ENCODE data around the gene HLA-DQA1.
"Not testable (repeated sequence)": the region's sequence is repeated elsewhere in the genome, so short reads cannot be mapped to it uniquely, and the experiment has no call there.

HLA-DQA1 gene

DNA sequence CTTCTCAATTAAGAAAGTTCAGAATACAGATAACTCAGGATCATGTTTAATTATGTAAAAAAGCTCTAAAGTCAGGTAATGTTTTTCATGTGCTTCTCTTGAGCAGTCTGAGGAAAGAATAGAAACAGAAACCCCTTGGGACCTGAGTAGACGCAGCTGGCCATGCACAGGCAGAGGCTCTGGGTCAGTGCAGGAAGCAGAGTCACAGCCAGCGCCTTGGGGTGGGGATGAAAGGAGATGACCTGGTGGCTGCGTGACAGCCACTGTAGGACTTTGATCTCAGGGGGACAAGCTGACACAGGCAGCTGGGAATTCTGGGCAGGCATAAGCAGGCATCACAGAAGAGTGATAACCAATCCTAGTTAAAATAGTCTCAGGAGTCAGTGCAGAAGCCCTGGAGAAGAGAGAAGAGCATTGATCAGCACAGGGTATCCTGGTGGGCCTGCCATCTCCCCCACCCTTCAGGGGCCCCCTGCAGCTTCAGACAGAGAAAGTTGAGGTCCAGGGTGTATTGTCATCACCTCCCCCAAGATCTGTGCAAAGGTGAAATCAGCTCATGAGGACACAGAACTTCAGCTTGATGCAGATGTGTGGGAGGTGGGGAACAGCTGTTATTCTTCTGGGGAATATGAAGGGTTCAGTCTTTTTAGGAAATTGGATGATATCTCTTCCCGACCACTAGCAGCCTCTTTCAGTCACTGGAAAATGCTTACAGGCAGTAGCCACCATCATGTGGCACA, 22.8 kb downstream of the HLA-DQA1 start:
- no peak for DNase-seq

DNA sequence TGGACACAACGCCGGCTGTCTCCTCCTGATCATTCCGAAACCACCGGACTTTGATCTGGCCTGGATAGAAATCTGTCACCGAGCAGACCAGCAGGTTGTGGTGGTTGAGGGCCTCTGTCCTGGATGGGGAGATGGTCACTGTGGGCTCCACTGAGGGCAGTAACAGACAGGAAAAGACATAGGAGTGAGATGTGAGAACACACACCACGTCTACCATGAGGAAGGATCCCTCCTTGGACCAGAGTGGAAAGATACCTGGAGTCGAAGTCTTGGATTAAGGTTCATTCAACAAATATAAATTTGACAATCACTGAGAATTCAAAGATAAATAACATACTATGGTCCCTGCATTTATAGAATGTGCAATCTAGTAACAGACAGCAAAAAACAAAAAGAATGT, 24.9 kb downstream of the HLA-DQA1 start:
- no peak for DNase-seq

DNA sequence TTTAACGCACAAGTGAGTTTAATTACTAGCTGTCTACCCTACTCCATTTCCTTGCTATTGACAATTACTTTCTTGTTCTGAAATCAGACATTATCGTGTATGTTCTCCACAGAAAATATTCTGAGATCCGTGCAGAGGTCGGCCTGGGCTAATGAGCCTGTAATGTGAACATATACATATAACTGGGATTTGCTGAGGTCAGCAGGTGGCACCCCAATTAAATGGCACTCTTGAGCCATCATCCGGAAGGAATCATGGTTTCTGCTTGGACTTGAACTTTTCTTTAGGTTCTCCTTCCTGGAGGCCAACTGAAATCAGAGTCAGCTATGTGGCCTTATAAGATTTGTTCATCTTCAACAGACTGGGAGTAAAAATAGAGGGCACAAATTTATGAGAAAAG, 25.6 kb downstream of the HLA-DQA1 start:
- DNase-seq = no peak

DNA sequence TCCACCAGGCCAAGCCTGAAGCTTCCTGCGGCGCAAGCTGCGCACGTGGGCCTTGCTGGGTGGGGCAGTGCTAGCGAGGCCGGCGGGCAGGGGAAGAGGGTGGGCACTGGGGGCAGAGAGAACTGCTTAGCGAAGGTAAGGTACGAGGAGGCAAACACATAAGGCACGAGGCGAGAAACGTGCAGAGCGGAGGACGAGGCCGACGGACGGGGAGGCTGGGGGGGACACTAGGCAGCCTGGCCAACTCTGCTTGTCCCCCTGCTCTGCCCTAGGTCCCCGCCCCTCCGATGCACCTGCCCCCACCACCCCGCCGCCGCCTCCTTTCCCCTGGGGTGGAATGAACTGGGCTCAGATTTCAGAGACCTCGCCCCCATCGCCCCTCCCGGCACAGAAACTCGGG, 27.1 kb downstream of the HLA-DQA1 start:
- DNase-seq = no peak

DNA sequence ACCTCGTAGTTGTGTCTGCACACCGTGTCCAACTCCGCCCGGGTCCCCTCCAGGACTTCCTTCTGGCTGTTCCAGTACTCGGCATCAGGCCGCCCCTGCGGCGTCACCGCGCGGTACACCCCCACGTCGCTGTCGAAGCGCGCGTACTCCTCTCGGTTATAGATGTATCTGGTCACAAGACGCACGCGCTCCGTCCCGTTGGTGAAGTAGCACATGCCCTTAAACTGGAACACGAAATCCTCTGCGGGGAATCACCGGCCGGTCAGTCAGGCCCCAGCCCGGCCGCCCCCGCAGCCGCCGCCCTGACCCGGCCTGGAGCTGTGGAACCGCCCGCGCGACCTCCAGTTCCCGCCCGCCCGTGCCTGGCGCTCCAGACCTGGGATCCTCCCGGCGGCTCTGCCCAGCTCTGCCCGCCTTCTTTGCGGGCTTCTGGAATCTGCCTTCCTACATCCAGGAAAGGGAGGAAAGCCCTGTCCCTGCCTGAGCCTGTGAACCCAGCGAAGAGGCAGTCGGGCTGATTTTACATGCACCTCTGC, 27.7 kb downstream of the HLA-DQA1 start:
- no peak for DNase-seq

DNA sequence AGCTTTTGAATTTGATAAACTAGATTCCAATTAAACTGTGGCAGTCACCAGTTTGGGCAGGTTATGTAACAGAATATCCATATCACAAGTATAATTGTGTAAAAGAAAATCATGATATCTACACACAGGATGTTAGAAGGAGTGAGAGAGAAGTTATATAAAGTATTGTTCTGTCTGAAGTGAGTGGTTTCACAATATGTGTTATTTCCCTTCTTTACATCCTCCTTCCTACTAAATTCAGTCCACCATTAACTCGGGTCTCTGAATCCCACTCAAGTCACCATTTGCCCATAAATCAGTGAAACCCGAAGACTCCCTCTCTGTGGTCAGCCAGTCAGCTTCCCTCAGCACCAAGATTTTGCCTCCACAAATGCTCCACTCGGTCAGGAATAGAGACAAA, 28.5 kb downstream of the HLA-DQA1 start:
- no peak for DNase-seq

DNA sequence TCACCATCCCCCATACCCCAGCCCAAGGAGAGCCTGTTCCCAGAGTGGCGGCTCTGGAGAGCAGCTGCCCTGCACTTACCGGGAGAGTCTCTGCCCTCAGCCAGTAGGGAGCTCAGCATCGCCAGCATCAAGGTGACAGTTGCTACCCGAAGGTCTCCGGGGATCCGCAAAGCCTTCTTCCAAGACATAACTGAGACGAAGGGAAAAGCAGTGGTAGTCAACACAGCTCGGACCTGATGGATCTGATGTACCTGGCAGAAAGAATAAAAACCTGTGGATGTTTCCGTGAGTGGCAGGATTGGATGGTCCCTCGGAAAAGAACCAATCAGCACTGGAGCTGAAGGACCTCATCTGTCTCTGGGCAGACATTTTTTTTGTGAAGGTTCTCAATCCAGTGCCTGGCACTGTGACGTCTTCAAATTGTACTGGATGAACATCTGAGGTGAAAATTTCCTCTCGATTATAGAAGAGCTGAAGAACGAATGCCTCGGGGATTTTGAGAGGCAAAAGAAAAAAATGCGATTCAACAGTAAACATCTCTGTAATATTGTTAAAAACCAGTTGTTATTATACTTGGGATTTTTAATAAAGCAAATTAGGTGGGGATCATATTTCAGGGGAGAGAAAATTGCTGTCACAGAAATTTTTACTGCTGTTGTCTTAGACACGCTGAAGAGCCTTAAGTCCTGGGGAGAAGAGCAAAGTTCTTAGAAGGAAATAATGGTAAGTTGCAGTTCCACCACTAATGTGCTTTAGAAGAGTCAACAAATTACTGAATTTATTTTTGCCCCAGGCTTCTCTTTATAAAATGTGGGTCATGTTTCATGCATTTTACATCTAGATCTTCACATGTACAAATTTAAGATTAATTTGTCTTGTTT, 29.5 kb downstream of the HLA-DQA1 start, which contains the start of gene HLA-DQB1:
Gene HLA-DQB1 (minus strand): TSS at position 238 of the 881 bp plus-strand sequence. CDS start 50 bp downstream, at position 188.
- DNase-seq = no peak

DNA sequence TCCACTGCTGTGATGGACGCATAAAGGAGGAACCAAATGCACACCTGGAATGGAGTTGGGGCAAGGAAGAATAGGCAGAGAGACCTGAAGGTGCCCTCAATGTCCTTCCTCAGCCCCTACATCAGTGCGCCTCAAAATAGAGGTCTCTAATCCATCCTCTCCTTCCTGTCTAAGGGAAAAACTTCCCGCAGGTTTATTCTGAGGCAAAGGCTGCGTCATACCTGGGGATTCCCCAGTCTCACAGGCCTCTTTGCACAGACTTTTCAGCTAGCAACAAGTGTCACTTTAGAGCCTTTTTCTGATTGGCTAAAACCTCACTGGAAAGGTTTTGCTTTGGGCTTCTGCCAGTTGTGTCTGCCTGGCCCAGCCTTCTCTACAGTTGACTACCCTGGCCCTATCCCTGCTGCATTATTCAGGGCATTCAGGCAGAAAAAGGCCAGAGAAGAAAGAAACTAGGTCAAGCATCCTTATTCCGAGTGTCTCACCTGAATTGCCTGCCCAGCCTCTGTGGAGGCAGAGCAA, 31.1 kb downstream of the HLA-DQA1 start:
- DNase-seq = no peak

DNA sequence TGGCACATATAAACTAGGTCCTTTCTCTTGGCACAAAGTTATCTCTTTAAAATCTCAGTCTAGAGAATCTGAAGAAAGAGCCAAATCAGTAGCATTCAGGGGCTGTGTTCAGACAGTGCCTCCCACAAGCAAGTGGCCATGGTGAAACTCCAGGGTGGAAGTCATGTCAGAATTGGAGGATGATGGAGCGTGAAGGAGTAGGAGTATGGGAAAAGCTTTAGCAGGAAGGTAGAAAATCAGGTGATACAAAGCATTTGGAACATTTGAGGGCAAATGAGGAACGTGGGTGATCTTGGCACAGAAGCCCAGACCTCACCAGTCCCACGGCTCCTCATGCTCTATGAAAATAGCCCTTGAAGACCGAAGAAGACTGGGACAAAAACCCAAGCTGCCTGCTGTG, 32.0 kb downstream of the HLA-DQA1 start:
- no peak for DNase-seq

DNA sequence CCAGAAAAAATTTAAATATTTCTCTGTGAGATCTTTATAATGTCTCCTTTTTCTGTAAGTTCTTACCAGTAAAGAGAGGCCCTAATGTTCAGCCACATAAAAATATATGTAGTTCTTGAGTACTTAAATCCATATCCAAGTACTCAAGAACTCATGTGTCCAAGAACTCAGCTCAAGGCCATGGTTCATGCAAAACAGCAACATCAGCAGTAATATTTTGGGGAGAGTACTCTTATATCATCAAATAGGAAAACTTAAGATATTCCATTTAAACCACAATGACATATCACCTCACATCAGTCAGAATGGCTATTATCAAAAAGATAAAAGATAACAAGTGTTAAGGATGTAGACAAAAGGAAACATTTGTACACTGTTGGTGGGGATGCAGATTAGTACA, 32.7 kb downstream of the HLA-DQA1 start:
- DNase-seq = no peak

DNA sequence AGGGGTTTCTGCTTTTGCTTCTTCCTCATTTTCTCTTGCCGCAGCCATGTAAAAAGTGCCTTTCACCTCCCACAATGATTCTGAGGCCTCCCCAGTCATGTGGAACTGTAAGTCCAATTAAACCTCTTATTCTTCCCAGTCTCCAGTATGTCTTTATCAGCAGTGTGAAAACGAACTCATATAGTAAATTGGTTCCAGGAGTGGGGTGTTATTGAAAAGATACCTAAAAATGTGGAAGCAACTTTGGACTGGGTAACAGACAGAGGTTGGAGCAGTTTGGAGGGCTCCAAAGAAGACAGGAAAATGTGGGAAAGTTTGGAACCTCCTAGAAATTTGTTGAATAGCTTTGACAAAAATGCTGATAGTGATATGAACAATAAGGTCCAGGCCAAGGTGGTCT, 34.7 kb downstream of the HLA-DQA1 start:
- DNase-seq = not testable (repeated sequence)

DNA sequence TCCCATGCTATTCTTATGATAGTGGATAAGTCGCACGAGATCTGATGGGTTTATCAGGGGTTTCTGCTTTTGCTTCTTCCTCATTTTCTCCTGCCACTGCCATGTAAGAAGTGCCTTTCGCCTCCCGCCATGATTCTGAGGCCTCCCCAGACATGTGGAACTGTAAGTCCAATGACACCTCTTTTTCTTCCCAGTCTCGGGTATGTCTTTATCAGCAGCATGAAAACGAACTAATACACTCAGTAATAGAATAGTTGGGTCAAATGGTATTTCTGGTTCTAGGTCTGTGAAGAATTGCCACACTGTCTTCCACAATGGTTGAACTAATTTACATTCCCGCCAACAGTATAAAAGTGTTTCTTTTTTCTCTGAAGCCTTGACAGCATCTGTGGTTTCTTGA, 36.9 kb downstream of the HLA-DQA1 start:
- DNase-seq = not testable (repeated sequence)

DNA sequence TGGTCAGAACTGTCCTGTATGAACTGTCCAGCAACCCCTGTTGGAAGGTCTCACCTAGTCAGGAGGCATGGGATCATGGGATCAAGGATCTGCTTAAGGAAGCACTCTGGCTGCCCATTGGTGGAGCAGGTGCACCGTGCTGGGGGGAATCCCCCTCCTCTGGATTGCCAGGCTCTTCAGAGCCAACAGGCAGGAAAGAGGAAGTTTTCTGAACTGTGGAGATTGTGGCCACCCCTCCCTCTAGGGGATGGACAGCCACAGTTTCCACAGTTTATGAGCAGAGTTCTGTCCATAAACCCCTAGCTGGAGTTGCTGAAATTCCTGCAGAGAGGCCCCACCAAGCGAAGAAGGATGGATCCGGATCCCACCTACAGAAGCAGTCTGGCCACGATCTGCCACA, 42.3 kb downstream of the HLA-DQA1 start:
- DNase-seq = no peak

DNA sequence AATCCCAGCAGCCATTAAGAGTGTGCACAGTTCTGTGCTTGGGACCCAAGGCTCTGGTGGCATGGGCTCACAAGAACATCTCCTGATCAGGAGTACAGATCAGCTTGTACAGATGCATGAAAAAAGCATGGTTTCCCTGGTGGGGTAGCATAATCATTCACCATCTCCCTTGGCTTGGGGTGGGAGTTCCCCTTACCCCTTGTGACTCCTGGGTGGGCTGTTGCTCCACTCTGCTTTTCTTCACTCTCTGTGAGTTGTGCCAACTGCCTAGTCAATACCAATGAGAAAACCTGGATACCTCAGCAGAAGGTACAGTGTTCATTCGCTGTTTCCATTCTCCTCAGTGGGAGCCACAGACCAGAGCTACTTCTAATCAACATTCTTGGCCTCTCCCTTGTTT, 42.8 kb downstream of the HLA-DQA1 start:
- no peak for DNase-seq

DNA sequence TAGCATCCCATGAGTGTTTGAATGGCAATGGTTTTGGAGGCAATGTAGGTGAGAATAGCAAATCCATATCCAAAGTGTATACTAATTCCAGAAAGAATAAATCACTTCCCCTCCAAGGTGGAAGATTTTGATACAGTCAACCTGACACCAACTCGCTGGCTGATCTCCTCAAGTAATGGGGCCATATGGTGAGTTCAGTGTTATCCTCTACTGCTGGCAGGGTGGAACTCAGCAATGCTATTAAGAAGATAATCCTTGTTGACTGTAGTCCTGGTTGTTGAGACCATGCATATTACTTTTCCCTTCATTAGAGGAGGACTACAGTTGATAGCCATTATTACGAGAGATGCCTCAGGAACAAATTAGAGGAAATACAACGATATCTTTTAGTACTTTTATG, 47.0 kb downstream of the HLA-DQA1 start:
- DNase-seq = no peak

DNA sequence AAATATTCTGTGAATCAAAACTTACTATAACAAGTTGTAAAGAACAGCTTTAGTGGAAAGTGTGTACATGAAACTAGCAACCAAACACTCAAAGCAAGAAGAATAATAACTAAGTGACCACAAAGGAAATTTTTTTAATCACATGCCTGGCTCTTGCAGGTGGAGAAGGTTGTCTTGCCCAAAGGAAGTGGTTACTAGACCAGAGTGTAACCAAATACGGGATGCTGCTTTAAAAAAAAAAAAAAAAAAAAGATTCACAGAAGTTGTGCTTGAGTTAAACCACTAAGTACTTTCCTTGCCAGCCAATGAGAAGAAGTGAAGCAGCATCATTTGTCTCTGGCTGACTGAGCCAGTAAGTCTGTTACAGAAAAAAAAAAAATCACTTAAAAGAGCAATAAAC, 48.4 kb downstream of the HLA-DQA1 start:
- DNase-seq = no peak

DNA sequence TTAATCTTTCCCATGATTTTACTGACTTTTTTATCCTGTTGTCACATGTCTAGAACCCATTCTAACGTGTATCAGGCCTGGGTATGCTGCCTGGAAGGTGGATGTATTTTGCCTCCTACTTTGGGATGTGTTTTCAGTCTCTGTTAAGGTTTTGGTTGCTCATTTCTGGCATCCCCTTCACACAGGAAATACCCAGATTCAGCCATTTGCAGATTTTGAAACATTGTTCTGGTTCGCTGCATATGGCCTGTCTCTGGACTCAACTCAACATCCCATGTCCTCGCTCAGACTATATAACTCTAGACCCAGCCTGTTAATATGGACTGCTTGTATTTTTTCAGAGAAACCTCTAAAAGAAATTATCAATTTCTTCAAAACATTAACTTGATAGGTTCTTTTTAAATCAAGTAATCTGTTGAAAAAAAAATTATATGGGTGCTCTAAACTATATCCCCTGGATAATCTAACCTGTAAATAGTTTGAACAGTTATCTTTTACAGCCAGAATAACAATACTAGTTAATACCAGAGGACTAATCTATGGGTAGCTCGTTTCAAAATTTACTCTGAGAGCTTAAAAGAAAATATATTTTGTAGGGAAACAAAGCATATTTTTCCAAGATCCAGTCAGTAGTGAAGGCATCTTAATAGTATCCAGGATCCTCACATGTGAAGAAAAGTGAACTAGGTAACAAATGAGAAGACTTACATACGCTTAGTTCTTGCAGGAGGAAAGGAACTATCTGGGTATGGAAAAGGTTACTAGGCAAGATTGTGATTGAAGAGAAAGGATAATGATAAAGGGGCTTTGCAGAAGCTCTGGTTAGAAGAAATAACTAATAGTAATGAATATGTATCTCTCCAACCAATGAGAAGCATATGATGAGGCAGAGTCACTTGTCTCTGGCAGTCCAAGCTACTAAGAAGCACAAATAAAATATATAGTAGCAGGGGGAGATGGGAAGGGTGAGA, 52.6 kb downstream of the HLA-DQA1 start:
- DNase-seq = no peak

DNA sequence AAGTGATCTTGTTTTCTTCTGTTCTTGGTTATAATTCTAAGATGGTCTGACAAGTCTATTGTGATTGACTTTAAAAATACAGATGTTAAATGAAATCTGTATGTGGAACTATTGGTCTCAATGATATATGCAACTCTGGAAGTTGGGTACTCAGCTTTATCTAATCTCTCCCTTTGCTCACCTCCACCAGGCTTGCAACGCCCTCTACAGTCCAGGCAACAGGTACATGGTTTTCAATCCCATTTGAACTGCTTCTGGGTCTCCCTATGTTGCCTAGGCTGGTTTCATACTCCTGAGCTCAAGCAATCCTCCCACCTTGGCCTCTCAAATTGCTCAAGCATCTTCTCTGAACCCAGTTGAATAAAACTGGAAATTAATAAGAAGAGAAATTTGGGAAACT, 54.8 kb downstream of the HLA-DQA1 start:
- no peak for DNase-seq
